H1 (cell line): ENCODE measurements around the gene TMEM238.

Source experiments
- GTF2F1 ChIP-seq: IDR thresholded peaks from 2 replicates; pipeline ENCODE4 v1.6.1; 2012; ENCODE audit warnings: low read depth, low read length, improper control_type of control experiment, borderline replicate concordance
- JUND ChIP-seq: IDR thresholded peaks from 2 replicates; pipeline ENCODE4 v1.6.1; 2011; ENCODE audit warnings: mild to moderate bottlenecking, improper control_type of control experiment, low read length
- SRF ChIP-seq: IDR thresholded peaks from 2 replicates; pipeline ENCODE4 v1.6.1; 2011; ENCODE audit warnings: mild to moderate bottlenecking, low read depth, low read length, moderate library complexity
- YY1 ChIP-seq: IDR thresholded peaks from 2 replicates; pipeline ENCODE4 v1.6.1; 2011; ENCODE audit warnings: low read depth, mild to moderate bottlenecking, low read length
- ZNF274 ChIP-seq: IDR thresholded peaks from 2 replicates; pipeline ENCODE4 v1.7.0; 2012; ENCODE audit warnings: low read length, borderline replicate concordance; ENCODE audit errors: extremely low read depth
- TF ChIP-seq, protein P1 (sequence below): IDR thresholded peaks from 2 replicates; pipeline ENCODE4 v1.6.1; 2011; ENCODE audit warnings: low read length, improper control_type of control experiment
- TF ChIP-seq, protein P2 (sequence below), 3 experiments: IDR thresholded peaks; 1 replicate in 2 of 3; 2 replicates in 1 of 3; pipeline versions ENCODE4 v1.5.1 to v1.6.1; 2011; ENCODE audit warnings: low read length in 3 of 3, mild to moderate bottlenecking in 3 of 3, inconsistent platforms in 2 of 3, low read depth in 1 of 3, moderate library complexity in 1 of 3; ENCODE audit not compliant: insufficient read depth in 1 of 3; ENCODE audit errors: control extremely low read depth in 1 of 3

DNA sequence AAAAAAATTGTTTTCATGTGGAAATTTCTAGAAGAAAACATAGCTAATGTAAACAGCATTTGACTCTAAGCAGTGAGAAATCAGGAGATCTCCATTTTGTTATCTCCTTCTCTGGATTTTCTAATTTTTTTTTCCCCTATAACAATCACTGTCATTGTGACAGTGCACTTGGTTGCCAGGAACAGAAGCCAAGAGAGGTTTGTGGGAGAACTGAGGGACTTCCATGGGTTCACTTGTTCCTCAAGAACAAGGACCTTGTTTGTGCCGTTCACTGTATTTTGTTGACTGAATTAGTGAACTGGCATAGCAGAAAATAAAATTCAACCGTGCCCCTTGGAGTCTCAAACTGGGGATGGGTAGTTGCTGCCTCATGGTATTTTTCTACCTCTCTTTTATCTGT, 42.0 kb upstream of the TMEM238 start:
- no peak for TF ChIP-seq YY1
- no peak for TF ChIP-seq ZNF274
- no peak for TF ChIP-seq GTF2F1
- TF ChIP-seq, protein P1, sequence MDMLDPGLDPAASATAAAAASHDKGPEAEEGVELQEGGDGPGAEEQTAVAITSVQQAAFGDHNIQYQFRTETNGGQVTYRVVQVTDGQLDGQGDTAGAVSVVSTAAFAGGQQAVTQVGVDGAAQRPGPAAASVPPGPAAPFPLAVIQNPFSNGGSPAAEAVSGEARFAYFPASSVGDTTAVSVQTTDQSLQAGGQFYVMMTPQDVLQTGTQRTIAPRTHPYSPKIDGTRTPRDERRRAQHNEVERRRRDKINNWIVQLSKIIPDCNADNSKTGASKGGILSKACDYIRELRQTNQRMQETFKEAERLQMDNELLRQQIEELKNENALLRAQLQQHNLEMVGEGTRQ: no peak
- no peak for TF ChIP-seq JUND
- TF ChIP-seq, protein P2, sequence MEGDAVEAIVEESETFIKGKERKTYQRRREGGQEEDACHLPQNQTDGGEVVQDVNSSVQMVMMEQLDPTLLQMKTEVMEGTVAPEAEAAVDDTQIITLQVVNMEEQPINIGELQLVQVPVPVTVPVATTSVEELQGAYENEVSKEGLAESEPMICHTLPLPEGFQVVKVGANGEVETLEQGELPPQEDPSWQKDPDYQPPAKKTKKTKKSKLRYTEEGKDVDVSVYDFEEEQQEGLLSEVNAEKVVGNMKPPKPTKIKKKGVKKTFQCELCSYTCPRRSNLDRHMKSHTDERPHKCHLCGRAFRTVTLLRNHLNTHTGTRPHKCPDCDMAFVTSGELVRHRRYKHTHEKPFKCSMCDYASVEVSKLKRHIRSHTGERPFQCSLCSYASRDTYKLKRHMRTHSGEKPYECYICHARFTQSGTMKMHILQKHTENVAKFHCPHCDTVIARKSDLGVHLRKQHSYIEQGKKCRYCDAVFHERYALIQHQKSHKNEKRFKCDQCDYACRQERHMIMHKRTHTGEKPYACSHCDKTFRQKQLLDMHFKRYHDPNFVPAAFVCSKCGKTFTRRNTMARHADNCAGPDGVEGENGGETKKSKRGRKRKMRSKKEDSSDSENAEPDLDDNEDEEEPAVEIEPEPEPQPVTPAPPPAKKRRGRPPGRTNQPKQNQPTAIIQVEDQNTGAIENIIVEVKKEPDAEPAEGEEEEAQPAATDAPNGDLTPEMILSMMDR (IDR thresholded peaks at IDR 0.05; ENCODE audit: control extremely low read depth in 1 of 3, insufficient read depth in 1 of 3, low read depth in 1 of 3, low read length in 3 of 3): no peak
- TF ChIP-seq SRF: no peak
